Fibroblast of mammary gland (primary cell): ENCODE data around the gene CST5.
"Not testable (repeated sequence)": the region's sequence is repeated elsewhere in the genome, so short reads cannot be mapped to it uniquely, and the experiment has no call there.

ENCODE experiments used
- DNase-seq: peaks from one replicate; pipeline ENCODE4 v3.0.0-alpha.2; 2010; ENCODE audit warnings: low read depth
- H3K4me3 ChIP-seq: 2 replicates; pipeline ENCODE4 v1.5.1; 2011; ENCODE audit warnings: low read depth, mild to moderate bottlenecking, low read length, moderate library complexity; ENCODE audit not compliant: control insufficient read depth
- TF ChIP-seq, protein P1 (sequence below): conservative IDR thresholded peaks from 2 replicates; pipeline ENCODE4 v1.5.1; 2011; ENCODE audit warnings: low read depth, low read length, inconsistent platforms; ENCODE audit not compliant: control insufficient read depth, insufficient read depth

Gene CST5

DNA sequence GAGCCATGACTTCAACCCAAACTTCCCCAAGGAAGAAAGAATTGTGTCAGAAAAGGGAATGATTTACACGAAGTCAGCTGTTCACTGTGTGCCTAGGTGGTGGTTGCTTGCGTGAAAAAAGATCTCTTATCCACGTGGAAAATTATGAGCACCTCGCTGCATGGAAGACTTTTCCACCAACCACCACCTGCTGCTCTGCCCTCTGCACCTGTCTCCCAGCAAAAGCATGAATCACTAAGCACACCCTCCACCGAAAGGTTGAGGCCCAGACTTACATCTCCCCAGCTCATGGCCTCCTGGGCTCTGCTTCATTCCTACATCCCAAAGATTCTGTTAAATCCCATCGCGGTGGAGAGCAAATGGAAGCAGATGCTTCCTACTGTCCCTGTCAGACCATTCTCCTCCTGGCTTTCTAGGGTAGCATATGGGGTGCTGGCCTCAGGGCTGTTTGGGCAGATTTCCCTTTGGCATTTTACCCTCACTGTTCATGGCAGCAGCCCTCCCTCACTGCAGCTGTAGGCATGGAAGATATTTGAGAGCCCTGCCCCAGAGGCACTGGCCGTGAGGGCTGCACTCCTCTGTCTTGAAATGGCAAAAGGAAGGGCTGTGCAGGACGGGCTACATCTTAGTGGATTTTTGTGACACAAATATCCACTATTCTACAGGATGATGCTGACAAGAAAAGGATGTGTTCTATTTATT is 37.6 kb upstream of the CST5 start:
- TF ChIP-seq, protein P1, sequence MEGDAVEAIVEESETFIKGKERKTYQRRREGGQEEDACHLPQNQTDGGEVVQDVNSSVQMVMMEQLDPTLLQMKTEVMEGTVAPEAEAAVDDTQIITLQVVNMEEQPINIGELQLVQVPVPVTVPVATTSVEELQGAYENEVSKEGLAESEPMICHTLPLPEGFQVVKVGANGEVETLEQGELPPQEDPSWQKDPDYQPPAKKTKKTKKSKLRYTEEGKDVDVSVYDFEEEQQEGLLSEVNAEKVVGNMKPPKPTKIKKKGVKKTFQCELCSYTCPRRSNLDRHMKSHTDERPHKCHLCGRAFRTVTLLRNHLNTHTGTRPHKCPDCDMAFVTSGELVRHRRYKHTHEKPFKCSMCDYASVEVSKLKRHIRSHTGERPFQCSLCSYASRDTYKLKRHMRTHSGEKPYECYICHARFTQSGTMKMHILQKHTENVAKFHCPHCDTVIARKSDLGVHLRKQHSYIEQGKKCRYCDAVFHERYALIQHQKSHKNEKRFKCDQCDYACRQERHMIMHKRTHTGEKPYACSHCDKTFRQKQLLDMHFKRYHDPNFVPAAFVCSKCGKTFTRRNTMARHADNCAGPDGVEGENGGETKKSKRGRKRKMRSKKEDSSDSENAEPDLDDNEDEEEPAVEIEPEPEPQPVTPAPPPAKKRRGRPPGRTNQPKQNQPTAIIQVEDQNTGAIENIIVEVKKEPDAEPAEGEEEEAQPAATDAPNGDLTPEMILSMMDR, result no peak
- no peak overlapping the region for H3K4me3 ChIP-seq
- no peak for DNase-seq

DNA sequence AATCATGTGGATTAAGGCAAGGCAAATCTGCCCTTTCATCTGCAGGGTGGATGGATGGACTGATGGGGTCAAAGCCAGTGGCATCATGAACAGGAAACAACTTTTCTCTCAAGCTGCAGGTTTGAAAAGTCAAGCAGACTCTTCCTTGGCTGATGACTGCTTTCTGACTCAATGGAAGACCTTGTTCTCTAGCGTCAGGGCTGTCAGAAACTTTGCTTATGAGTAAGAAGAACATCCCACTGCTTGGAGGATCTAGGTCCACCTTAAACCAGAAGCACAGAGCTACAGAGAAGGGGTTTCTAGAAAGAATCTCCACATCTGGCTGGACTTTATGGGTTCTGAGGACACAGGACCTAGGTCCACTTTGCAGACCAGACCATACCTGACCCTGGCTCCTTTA is 36.3 kb upstream of the CST5 start:
- H3K4me3 ChIP-seq, result no peak overlapping the region
- TF ChIP-seq, protein P1, result no peak
- DNase-seq, result no peak

DNA sequence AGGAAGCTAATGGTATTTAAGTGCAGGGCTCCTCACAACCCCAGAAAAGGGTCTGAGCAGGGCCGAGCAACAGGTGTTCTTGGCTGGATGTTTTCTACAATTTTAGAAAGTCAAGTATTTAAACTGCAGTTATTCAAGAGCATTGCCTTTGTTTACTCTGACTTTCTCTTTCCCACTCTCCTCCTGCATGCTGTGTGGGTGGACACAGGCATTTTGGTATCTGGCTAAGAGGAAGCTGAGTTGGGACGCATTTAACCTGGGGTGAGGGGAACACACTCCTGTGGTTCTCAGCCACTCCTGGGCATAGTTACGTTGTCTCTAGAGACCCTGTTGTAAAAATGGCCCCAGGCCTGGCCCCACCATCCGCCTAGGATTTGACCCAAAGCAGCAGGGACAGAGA is 34.9 kb upstream of the CST5 start:
- not testable (repeated sequence) for H3K4me3 ChIP-seq, DNase-seq

DNA sequence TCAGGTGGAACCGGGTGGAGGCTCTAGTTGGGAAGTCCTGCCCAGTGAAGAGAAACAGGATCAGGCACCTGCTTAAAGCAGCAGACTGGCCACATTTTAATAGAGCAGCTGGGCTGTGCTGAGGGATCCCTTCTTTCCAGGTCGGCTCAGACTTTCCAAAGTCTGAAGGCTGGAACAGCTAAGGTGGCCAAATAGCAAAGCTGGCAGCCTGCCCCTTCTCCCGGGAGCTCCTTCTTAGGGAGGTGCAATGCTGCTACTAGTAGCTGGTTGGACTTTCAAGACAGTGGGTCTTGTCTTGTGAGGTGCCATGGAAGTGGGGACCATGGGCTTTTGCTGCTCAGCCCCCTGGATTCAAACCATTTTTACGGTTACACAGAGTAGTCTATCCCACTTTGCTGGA is 30.7 kb upstream of the CST5 start:
- TF ChIP-seq, protein P1, result no peak
- H3K4me3 ChIP-seq, result no peak overlapping the region
- no peak for DNase-seq

DNA sequence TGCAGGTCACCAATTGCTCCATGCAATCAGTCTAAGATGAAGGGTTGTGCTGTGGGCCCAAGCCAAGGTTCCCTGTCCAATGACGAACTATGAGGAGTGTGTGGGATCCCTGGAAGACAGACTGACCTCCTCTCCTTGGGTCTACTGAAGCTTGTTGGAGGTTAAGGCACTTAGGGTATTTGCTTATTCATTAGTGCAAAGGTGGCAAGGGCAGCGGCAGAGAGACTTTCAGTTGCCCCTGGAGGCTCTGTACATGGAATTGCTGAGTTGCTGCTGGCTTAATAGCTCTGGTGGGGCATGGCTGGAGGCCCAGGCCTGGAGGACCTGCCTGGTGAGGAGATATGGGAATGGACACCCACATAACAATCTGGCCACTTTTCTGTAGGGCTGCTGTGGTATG is 29.8 kb upstream of the CST5 start:
- TF ChIP-seq, protein P1, result no peak
- DNase-seq, result no peak
- H3K4me3 ChIP-seq, result no peak overlapping the region

DNA sequence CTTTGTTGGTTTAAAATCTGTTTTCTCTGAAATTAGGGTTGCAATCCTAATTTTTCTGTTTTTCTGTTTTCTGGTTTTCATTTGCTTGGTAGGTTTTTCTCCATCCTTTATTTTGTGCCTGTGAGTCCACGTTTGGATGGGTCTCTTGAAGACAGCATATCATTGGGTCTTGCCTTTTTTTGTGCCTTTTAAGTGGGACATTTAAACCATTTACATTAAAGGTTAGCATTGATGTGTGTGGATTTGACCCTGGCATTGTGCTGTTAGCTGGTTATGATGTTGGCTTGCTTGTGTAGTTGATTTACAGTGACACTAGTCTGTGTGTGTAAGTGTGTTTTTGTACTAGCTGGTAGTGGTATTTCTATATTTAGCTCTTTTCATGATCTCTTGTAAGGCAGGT is 28.0 kb upstream of the CST5 start:
- TF ChIP-seq, protein P1, result no peak
- no peak overlapping the region for H3K4me3 ChIP-seq
- no peak for DNase-seq

DNA sequence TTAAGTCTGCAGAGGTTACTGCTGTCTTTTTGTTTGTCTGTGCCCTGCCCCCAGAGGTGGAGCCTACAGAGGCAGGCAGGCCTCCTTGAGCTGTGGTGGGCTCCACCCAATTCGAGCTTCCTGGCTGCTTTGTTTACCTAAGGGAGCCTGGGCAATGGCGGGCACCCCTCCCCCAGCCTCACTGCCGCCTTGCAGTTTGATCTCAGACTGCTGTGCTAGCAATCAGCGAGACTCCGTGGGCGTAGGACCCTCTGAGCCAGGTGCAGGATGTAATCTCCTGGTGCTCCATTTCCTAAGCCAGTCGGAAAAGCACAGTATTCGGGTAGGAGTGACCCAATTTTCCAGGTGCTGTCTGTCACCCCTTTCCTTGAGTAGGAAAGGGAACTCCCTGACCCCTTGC is 22.8 kb upstream of the CST5 start:
- not testable (repeated sequence) for H3K4me3 ChIP-seq, DNase-seq

DNA sequence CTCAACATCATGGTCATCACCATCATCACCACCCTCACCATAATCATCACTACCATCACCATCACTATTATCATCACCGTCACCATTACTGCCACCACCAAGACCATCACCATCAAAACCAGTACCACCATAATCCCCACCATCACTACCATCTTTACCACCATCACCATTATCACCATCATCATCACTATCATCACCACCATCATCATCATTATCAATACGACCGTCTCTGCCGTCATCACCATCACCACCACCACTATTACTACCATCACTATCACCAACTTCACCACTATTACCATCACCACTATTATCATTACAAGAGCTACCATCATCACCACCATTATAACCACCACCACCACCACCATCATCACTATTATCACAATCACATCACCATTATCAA is 11.3 kb upstream of the CST5 start:
- H3K4me3 ChIP-seq, result not testable (repeated sequence)

More for the DNA sequence above, 11.3 kb upstream of the CST5 start:
- not testable (repeated sequence) for DNase-seq
